H9 (cell line): Measurements from ENCODE around the gene DLG2. TPM values are rescaled to one million over a fixed set of nuclear protein-coding genes. Genes with fewer than 3 reads are reported as not detected.

ENCODE experiments used
- DNase-seq: peaks from one replicate; pipeline ENCODE4 v3.0.0-alpha.2; 2017
- H2AFZ ChIP-seq: one replicate; pipeline ENCODE4 v1.6.1; 2013; ENCODE audit warnings: mild to moderate bottlenecking, low read length, control low read depth, moderate library complexity
- H2AK5ac ChIP-seq: 2 replicates; pipeline ENCODE4 v1.6.1; 2013; ENCODE audit warnings: low read length, control low read depth, mixed read lengths; ENCODE audit not compliant: insufficient read length
- H2BK120ac ChIP-seq: one replicate; pipeline ENCODE4 v1.6.1; 2013; ENCODE audit warnings: low read depth, mild to moderate bottlenecking, low read length, control low read depth, inconsistent platforms; ENCODE audit not compliant: poor library complexity, severe bottlenecking
- H2BK12ac ChIP-seq: 2 replicates; pipeline ENCODE4 v1.6.1; 2013; ENCODE audit warnings: low read length, control low read depth, mixed read lengths, low read depth; ENCODE audit not compliant: insufficient read length
- H2BK15ac ChIP-seq: 2 replicates; pipeline ENCODE4 v1.6.1; 2013; ENCODE audit warnings: low read depth, low read length, control low read depth
- H2BK20ac ChIP-seq: one replicate; pipeline ENCODE4 v1.6.1; 2013; ENCODE audit warnings: low read depth, mild to moderate bottlenecking, low read length, control low read depth, inconsistent platforms; ENCODE audit not compliant: poor library complexity, severe bottlenecking
- H2BK5ac ChIP-seq: 2 replicates; pipeline ENCODE4 v1.6.1; 2013; ENCODE audit warnings: low read length, control low read depth, mixed read lengths; ENCODE audit not compliant: insufficient read length
- H3K14ac ChIP-seq: 2 replicates; pipeline ENCODE4 v1.6.1; 2013; ENCODE audit warnings: low read length, control low read depth; ENCODE audit not compliant: insufficient read depth
- H3K18ac ChIP-seq: 2 replicates; pipeline ENCODE4 v1.6.1; 2013; ENCODE audit warnings: low read depth, mild to moderate bottlenecking, mixed read lengths, low read length, control low read depth; ENCODE audit not compliant: insufficient read length
- H3K23ac ChIP-seq: 2 replicates; pipeline ENCODE4 v1.6.1; 2013; ENCODE audit warnings: low read length, control low read depth, mixed read lengths, low read depth; ENCODE audit not compliant: insufficient read length
- H3K23me2 ChIP-seq: 2 replicates; pipeline ENCODE4 v1.6.1; 2013; ENCODE audit warnings: low read depth, mild to moderate bottlenecking, mixed read lengths, low read length, control low read depth; ENCODE audit not compliant: insufficient read length, poor library complexity, severe bottlenecking
- H3K27ac ChIP-seq: 2 replicates; pipeline ENCODE4 v1.5.1; 2013; ENCODE audit warnings: low read length, control low read depth, mixed read lengths, low read depth; ENCODE audit not compliant: insufficient read length
- H3K27me3 ChIP-seq: 2 replicates; pipeline ENCODE4 v1.6.1; 2013; ENCODE audit warnings: low read length, control low read depth, inconsistent platforms; ENCODE audit not compliant: insufficient read depth
- H3K4ac ChIP-seq: 2 replicates; pipeline ENCODE4 v1.6.1; 2013; ENCODE audit warnings: low read depth, mild to moderate bottlenecking, control low read depth, inconsistent platforms, low read length, moderate library complexity
- H3K4me1 ChIP-seq: 2 replicates; pipeline ENCODE4 v1.6.1; 2013; ENCODE audit warnings: low read length, control low read depth, inconsistent platforms; ENCODE audit not compliant: insufficient read depth
- H3K4me2 ChIP-seq: 2 replicates; pipeline ENCODE4 v1.6.1; 2013; ENCODE audit warnings: low read length, control low read depth, mixed read lengths; ENCODE audit not compliant: insufficient read length, insufficient read depth
- H3K56ac ChIP-seq: 2 replicates; pipeline ENCODE4 v1.6.1; 2013; ENCODE audit warnings: low read depth, mild to moderate bottlenecking, mixed read lengths, low read length, control low read depth; ENCODE audit not compliant: insufficient read length
- H3K79me1 ChIP-seq: 2 replicates; pipeline ENCODE4 v1.6.1; 2013; ENCODE audit warnings: low read depth, mild to moderate bottlenecking, moderate library complexity, low read length, control low read depth, inconsistent platforms; ENCODE audit not compliant: insufficient read depth, poor library complexity, severe bottlenecking
- H3K79me2 ChIP-seq: 2 replicates; pipeline ENCODE4 v1.6.1; 2013; ENCODE audit warnings: low read length, control low read depth, inconsistent platforms; ENCODE audit not compliant: insufficient read depth
- H3K9ac ChIP-seq: 2 replicates; pipeline ENCODE4 v1.6.1; 2013; ENCODE audit warnings: low read length, control low read depth, mixed read lengths; ENCODE audit not compliant: insufficient read length; ENCODE audit errors: extremely low read depth
- H3K9me3 ChIP-seq: one replicate; pipeline ENCODE4 v1.6.1; 2013; ENCODE audit warnings: low read depth, low read length, inconsistent platforms; ENCODE audit not compliant: control insufficient read depth
- H3T11ph ChIP-seq: one replicate; pipeline ENCODE4 v1.6.1; 2013; ENCODE audit warnings: mild to moderate bottlenecking, low read length, control low read depth, inconsistent platforms
- H4K20me1 ChIP-seq: one replicate; pipeline ENCODE4 v1.6.1; 2013; ENCODE audit not compliant: control insufficient read depth, insufficient read length, insufficient read depth
- H4K5ac ChIP-seq: 2 replicates; pipeline ENCODE4 v1.6.1; 2013; ENCODE audit warnings: low read depth, mild to moderate bottlenecking, mixed read lengths, low read length, control low read depth; ENCODE audit not compliant: insufficient read length
- H4K8ac ChIP-seq: replicated peaks from 2 replicates; pipeline ENCODE4 v1.6.1; 2013; ENCODE audit warnings: low read length, control low read depth, mixed read lengths, low read depth; ENCODE audit not compliant: insufficient read length
- H4K91ac ChIP-seq: 2 replicates; pipeline ENCODE4 v1.6.1; 2013; ENCODE audit warnings: low read depth, mild to moderate bottlenecking, moderate library complexity, mixed read lengths, low read length, control low read depth; ENCODE audit not compliant: insufficient read length
- H3K27ac Mint-ChIP-seq, 3 experiments: 2 replicates in 2 of 3; 3 replicates in 1 of 3; pipeline ENCODE4 v1.8.0; 2020 to 2021; ENCODE audit warnings: mixed read lengths in 3 of 3, mild to moderate bottlenecking in 1 of 3, moderate library complexity in 1 of 3
- H3K27me3 Mint-ChIP-seq: 2 replicates; pipeline ENCODE4 v1.8.0; 2021; ENCODE audit warnings: low read depth, mild to moderate bottlenecking, moderate library complexity, mixed read lengths
- H3K36me3 Mint-ChIP-seq, 3 experiments: 2 replicates in 2 of 3; 3 replicates in 1 of 3; pipeline ENCODE4 v1.8.0; 2020 to 2021; ENCODE audit warnings: low read depth in 3 of 3, mixed read lengths in 3 of 3; ENCODE audit not compliant: insufficient read depth in 1 of 3
- H3K4me1 Mint-ChIP-seq, 2 experiments: 2 replicates each; pipeline ENCODE4 v1.8.0; 2020; ENCODE audit warnings: mixed read lengths in 2 of 2
- H3K4me3 Mint-ChIP-seq, 2 experiments: 2 replicates in 1 of 2; 3 replicates in 1 of 2; pipeline ENCODE4 v1.8.0; 2020 to 2021; ENCODE audit warnings: mild to moderate bottlenecking in 2 of 2, mixed read lengths in 2 of 2, moderate library complexity in 1 of 2
- H3K9me3 Mint-ChIP-seq, 2 experiments: 2 replicates in 1 of 2; 3 replicates in 1 of 2; pipeline ENCODE4 v1.8.0; 2020; ENCODE audit warnings: mild to moderate bottlenecking in 2 of 2, mixed read lengths in 2 of 2, moderate library complexity in 1 of 2
- CTCF ChIP-seq: fragments of 200-600 bp; sonication (generic); conservative IDR thresholded peaks from 3 replicates; pipeline ENCODE4 v1.8.0; 2021; ENCODE audit warnings: antibody characterized with exemption, mild to moderate bottlenecking
- WGBS: extraction: QIAGEN DNeasy Blood & Tissue Kit; methylation state at CpG from one replicate; pipeline ENCODE4 v1.1.7; 2013; ENCODE audit warnings: missing lambda C conversion rate, low lambda C conversion rate, mixed read lengths; ENCODE audit not compliant: insufficient read length; ENCODE audit errors: extremely low coverage; 5-methylcytosine and 5-hydroxymethylcytosine counted together
- total RNA-seq: library from RNA; stranded (reverse); gene quantifications from 2 replicates; pipeline ENCODE4 v1.2.1, GENCODE V29; 2021

The DLG2 gene
- total RNA-seq, 1 experiment from 2014 or later, result 8.0 TPM

- Mint-ChIP-seq H3K4me3 (no peak overlapping the region), H3K36me3 (peaks cover 0 to 2% (median 0%) of the 10 kb centered on the region in 3 experiments; a peak in 1 of 7 replicates), H3K9me3 (peaks cover 3% of the 10 kb centered on the region in 2 experiments; a peak in 2 of 5 replicates), H3K27me3 (no peaks in the 10 kb centered on the region), H3K4me1 (peaks cover 16 to 17% of the 10 kb centered on the region in 2 experiments), H3K27ac (no peak overlapping the region)
- Histone ChIP-seq H2BK12ac (no peak overlapping the region), H3K18ac (no peak overlapping the region), H3K79me1 (no peaks in the 10 kb centered on the region), H3K4me1 (no peaks in the 10 kb centered on the region), H2BK15ac (no peak overlapping the region), H2BK5ac (no peak overlapping the region), H4K91ac (no peak overlapping the region), H3T11ph (no peak overlapping the region), H3K56ac (no peak overlapping the region), H3K27ac (no peak overlapping the region), H2BK120ac (no peak overlapping the region), H3K14ac (no peak overlapping the region), H3K4ac (no peak overlapping the region), H3K23ac (no peak overlapping the region), H3K9ac (no peak overlapping the region), H4K5ac (no peak overlapping the region), H4K8ac (no peak overlapping the region), H3K23me2 (no peaks in the 10 kb centered on the region), H3K27me3 (no peaks in the 10 kb centered on the region), H2BK20ac (no peak overlapping the region), H3K79me2 (no peaks in the 10 kb centered on the region), H3K9me3 (no peaks in the 10 kb centered on the region), H2AFZ (no peak overlapping the region), H3K4me2 (no peak overlapping the region), H2AK5ac (no peak overlapping the region), H4K20me1 (no peaks in the 10 kb centered on the region)
- no peak for DNase-seq
- no CpG with 5 or more reads among the region's 1 CpG for WGBS
- TF ChIP-seq CTCF, result no peak
Measured at GRCh38 chr11:85137597-85137996, 489.5 kb downstream of the DLG2 start.
